IPS-18a (cell line): ENCODE results near the gene RNU1-3.
"Not testable (repeated sequence)": the region's sequence is repeated elsewhere in the genome, so short reads cannot be mapped to it uniquely, and the experiment has no call there.

Experiments
- H3K27ac ChIP-seq: one replicate; pipeline ENCODE4 v1.5.1; 2013; ENCODE audit warnings: low read length
- H3K27me3 ChIP-seq: one replicate; pipeline ENCODE4 v1.6.1; 2013; ENCODE audit warnings: mild to moderate bottlenecking, low read length; ENCODE audit not compliant: control insufficient read depth, insufficient read depth
- H3K36me3 ChIP-seq: one replicate; pipeline ENCODE4 v1.6.1; 2013; ENCODE audit warnings: low read depth, low read length; ENCODE audit not compliant: control insufficient read depth
- H3K4me1 ChIP-seq: one replicate; pipeline ENCODE4 v1.6.1; 2013; ENCODE audit warnings: low read depth, low read length; ENCODE audit not compliant: control insufficient read depth
- H3K4me3 ChIP-seq: one replicate; pipeline ENCODE4 v1.5.1; 2013; ENCODE audit warnings: low read length
- H3K9ac ChIP-seq: one replicate; pipeline ENCODE4 v1.6.1; 2013; ENCODE audit warnings: mild to moderate bottlenecking, low read length, moderate library complexity
- H3K9me3 ChIP-seq: one replicate; pipeline ENCODE4 v1.6.1; 2013; ENCODE audit warnings: low read depth, low read length; ENCODE audit not compliant: control insufficient read depth

The RNU1-3 gene

GRCh38 chr1:16629916-16630530, 36.7 kb downstream of the RNU1-3 start:
- not testable (repeated sequence) for H3K9me3 ChIP-seq, H3K4me3 ChIP-seq, H3K27me3 ChIP-seq, H3K36me3 ChIP-seq, H3K27ac ChIP-seq, H3K9ac ChIP-seq, H3K4me1 ChIP-seq

DNA sequence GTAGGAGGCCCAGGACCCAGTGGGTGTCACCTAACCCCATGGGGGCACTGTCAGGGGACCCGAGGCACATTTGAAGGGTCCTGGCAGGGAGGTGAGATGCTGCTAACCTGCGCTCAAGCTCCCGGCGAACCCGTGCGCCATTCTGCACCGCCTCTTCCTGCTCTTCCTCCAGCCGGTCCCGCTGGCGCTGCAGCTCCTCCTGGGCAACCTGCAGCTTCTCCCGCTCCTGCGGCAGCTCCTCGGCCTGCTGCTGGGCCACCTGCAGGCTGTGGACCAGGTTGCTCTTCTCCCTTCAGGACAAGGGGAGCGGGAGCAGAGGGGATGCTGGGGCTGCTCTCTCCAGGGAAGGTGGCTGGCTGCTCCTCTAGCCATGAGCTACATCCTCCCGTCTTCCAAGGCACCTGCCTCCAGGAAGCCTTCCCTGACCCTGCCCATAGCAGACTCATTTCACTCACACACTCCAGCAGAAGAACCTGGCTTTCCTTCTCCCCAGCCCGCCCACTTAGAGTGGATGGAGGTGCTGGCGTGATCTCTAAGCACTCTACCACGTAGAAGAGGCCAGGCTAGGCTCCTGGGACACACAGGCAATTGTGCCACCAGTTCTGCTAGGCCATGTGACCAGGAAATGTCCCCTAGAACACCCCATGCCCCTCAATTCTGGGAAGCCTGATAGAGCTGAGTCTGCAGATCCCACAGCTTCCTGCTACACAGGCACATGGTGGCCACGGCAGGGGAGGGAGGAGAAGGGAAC, 38.2 kb downstream of the RNU1-3 start:
- H3K9me3 ChIP-seq, result no peaks in the 10 kb centered on the region
- H3K27me3 ChIP-seq, result no peaks in the 10 kb centered on the region
- no peaks in the 10 kb centered on the region for H3K4me1 ChIP-seq
- H3K36me3 ChIP-seq, result no peaks in the 10 kb centered on the region
- no peak overlapping the region for H3K27ac ChIP-seq
- H3K4me3 ChIP-seq, result no peak overlapping the region
- H3K9ac ChIP-seq, result no peak overlapping the region

DNA sequence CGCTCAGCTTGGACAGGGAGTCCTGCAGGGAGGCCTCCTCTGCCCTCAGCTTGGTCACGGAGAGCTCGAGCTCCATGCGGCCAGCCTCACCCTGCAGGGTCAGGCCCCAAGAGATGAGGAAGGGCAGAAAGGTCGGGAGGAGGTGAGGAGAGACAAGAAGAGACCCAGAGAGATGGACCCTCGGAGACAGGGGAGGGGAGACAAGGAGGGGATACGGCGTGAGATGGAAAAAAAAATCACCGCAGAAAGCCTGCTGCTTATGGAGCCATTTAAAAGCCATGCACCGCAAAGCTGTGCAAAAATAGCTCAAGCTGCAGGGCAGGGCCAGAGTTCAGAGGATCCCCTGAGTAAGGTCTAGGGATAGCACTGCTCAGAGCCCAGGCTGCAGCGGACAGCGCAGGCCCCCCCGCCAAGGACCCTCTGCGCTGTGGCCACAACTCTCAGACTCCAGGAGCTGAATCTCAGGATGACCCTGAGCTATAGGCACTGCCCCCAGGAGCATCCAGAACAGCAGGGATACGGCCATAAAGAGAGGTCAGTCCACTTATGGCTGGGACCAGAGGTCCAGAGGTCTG, 40.3 kb downstream of the RNU1-3 start:
- not testable (repeated sequence) for H3K9me3 ChIP-seq, H3K9ac ChIP-seq, H3K4me3 ChIP-seq, H3K27me3 ChIP-seq, H3K36me3 ChIP-seq, H3K4me1 ChIP-seq, H3K27ac ChIP-seq

DNA sequence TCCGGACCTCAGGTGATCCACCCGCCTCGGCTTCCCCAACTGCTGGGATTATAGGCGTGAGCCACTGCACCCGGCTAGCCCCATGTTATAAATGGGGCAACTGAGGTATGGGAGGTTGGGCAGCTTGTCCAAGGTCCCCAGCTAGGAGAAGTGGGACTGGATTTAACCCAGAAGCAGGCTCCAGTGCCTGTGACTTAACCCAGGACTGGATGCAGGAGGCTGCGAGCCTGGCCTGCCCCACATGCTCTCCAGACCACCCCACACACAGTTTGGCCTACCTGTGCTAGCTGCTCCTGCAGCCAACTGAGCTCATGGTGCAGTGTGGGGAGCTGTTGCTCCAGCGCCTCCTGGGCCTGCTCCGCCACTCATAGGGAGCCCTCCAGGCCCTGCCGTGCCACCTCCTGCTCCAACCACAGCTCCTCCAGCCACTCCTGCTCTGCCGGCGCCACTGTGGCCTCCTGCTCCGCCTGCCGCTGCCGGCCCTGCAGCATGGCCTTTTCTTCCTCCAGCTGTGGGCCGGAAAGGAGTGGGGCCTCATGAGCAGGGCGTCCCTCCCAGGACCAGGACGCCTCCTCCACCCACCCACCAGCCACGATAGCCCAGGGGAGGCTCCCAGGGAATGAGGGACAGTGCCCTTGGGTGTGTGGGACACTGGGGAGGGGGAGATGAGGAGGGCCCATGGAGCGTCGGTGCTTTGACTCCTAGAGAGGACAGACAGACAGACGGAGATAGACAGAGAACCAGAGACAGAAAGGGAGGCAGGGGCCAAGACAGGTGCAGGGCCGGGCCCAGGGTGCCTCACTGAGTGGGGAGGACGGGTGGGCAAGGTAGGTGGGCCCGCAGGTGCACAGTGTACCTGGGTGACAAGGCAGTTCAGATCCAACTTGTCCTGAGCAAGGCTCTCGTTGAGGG, 41.0 kb downstream of the RNU1-3 start:
- H3K4me1 ChIP-seq, result no peaks in the 10 kb centered on the region
- no peak overlapping the region for H3K27ac ChIP-seq
- H3K9me3 ChIP-seq, result no peaks in the 10 kb centered on the region
- no peak overlapping the region for H3K4me3 ChIP-seq
- H3K27me3 ChIP-seq, result no peaks in the 10 kb centered on the region
- no peak overlapping the region for H3K9ac ChIP-seq
- H3K36me3 ChIP-seq, result peaks cover 5% of the 10 kb centered on the region

DNA sequence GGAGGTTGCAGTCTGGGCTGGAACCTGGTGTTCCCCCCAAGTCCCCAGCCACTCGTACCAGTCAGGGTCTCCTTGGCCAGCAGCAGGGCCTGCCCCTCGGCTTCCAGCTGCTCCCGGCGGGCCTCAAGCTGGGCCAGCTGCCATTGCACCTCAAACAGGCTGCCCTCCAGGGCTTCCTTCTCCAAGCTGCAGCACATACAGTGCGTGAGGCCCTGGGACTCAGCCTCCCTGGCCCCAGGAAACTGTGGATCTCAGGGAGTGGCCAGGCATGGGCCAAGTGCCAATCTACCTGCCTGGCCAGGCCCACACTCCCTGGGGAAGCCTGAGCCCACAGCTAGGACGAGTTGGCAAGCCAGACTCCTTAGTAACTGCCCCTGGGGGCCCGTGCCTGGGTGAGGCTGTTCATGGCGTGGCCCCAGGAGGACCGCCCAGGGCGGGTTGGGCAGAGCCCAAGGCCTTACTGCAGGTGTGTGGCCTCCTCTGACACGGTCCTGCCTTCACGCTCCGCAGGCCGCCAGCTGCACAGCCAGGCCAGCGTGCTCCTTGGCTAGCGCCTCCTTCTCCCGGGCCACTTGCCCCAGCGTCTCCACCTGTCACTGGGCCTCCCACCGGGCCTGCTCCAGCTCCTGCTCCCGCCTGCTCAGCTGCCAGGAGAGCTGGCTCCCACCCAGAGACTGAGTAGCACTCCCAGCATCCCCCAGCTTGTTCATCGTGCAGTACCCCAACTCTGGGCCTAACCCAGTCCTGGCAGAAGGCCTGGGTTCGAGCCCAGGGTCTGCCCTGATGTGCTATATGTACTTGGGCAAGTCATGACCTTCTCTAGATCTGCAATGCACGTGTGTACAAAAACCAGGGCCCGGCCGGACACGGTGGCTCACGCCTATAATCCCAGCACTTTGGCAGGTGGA, 42.7 kb downstream of the RNU1-3 start:
- H3K9me3 ChIP-seq, H3K27ac ChIP-seq, H3K9ac ChIP-seq, H3K27me3 ChIP-seq, H3K4me3 ChIP-seq, H3K4me1 ChIP-seq, H3K36me3 ChIP-seq: not testable (repeated sequence)

GRCh38 chr1:16623337-16623736, 43.4 kb downstream of the RNU1-3 start:
- not testable (repeated sequence) for H3K27ac ChIP-seq, H3K9me3 ChIP-seq, H3K4me1 ChIP-seq, H3K4me3 ChIP-seq, H3K27me3 ChIP-seq, H3K36me3 ChIP-seq, H3K9ac ChIP-seq

GRCh38 chr1:16621681-16622315, 45.0 kb downstream of the RNU1-3 start:
- not testable (repeated sequence) for H3K27ac ChIP-seq, H3K9ac ChIP-seq, H3K27me3 ChIP-seq, H3K4me1 ChIP-seq, H3K36me3 ChIP-seq, H3K9me3 ChIP-seq, H3K4me3 ChIP-seq

DNA sequence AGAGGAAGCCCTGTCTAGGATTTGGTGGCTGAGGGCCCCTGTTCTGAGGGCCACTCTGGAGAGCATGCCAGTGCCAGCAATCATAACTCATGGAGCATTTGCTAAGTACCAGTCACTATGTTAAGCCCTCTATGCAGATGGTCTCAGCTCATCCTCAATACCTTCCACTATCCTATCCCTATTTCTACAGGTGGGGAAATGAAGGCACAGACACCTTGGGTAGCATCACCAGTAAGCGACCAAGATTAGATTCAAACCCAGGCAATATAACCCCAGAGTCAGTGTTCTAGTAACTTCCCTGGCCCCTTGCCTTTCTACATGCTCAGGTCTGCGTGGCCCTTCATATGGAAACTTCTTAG, 45.5 kb downstream of the RNU1-3 start:
- H3K27ac ChIP-seq, result no peak overlapping the region
- no peak overlapping the region for H3K4me3 ChIP-seq
- no peak overlapping the region for H3K9ac ChIP-seq
- no peaks in the 10 kb centered on the region for H3K27me3 ChIP-seq
- H3K9me3 ChIP-seq, result no peaks in the 10 kb centered on the region
- no peaks in the 10 kb centered on the region for H3K4me1 ChIP-seq
- H3K36me3 ChIP-seq, result peaks cover 5% of the 10 kb centered on the region

GRCh38 chr1:16619803-16620501, 46.8 kb downstream of the RNU1-3 start:
- peaks cover 10% of the 10 kb centered on the region for H3K27me3 ChIP-seq
- H3K4me1 ChIP-seq, H3K9ac ChIP-seq, H3K27ac ChIP-seq, H3K36me3 ChIP-seq, H3K4me3 ChIP-seq, H3K9me3 ChIP-seq: not testable (repeated sequence)

DNA sequence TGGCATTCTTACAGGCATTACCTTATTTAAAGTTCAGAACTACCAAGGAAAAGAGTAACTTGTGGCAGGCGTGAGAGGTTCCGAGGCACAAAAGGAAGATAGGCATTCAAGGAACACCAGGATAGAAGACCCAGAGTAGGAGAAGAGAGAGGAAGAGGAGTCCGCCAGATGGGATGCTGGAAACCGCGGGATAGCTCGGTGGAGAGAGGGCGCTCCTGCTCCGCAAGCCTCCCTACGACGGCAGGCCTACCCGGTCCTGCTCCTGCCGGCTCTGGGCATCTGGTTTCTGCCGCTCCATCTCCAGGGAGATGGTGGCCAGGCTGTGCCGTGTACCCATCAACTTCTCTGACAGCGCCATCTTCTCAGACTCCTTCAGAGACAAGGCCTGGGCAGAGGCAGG, 48.0 kb downstream of the RNU1-3 start:
- no peak overlapping the region for H3K9ac ChIP-seq
- H3K27me3 ChIP-seq, result peaks cover 22% of the 10 kb centered on the region
- no peaks in the 10 kb centered on the region for H3K9me3 ChIP-seq
- H3K4me3 ChIP-seq, result no peak overlapping the region
- peaks cover 5% of the 10 kb centered on the region for H3K36me3 ChIP-seq
- H3K27ac ChIP-seq, result no peak overlapping the region
- H3K4me1 ChIP-seq, result peaks cover 6% of the 10 kb centered on the region
